GM10266 (cell line): ENCODE results near the gene TSSK3.
"Not testable (repeated sequence)": the region's sequence is repeated elsewhere in the genome, so short reads cannot be mapped to it uniquely, and the experiment has no call there.

Experiments
- DNase-seq: peaks from one replicate; pipeline ENCODE4 v3.0.0; 2012; ENCODE audit errors: extremely low spot score
- TF ChIP-seq, protein P1 (sequence below): IDR thresholded peaks from 2 replicates; pipeline ENCODE4 v1.5.1; 2012; ENCODE audit warnings: mild to moderate bottlenecking, low read depth; ENCODE audit not compliant: control insufficient read depth, insufficient read depth; ENCODE audit errors: missing control alignments

Gene TSSK3

DNA sequence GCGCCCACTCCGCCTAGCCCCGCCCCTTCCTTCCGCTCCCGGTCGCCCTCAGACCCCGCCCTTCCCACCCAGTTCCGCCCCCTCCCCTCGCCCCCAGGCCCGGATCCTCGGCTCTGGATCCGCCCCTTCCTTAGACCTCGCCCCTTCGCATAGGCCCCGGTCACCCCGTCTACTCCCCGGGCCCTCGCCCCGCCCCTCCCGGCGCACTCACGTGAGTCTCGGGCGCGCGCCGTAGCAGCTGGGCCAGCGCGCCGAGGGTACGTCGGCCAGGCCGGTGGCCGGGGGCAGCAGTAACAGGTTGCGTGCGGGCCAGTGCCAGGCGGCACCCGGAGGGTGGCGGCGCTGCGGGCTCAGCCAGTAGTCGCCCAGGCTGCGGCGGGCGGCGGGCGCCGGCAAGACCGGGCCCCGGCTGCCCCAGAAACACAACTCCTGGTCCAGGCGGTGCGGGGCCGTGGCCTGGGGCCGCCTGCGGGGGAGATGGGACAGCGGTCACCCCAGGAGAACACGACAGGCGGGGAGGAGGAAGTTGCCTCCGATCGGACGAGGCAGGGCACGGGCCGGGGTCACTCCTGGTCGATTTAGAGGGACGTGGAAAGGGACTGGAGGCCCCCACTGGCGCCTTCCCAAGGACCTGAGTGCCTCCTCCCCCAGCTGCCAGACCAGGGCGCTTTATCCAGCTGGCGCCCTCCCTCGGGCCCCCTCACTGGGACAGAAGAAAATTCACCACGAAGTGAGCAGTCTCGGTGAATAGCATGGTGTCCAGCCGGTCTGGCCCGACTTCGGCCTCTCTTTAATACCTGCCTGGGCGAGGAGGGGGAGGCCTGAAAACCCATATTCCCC, 10.7 kb upstream of the TSSK3 start:
- peak; percentile 99 for DNase-seq
- TF ChIP-seq, protein P1, sequence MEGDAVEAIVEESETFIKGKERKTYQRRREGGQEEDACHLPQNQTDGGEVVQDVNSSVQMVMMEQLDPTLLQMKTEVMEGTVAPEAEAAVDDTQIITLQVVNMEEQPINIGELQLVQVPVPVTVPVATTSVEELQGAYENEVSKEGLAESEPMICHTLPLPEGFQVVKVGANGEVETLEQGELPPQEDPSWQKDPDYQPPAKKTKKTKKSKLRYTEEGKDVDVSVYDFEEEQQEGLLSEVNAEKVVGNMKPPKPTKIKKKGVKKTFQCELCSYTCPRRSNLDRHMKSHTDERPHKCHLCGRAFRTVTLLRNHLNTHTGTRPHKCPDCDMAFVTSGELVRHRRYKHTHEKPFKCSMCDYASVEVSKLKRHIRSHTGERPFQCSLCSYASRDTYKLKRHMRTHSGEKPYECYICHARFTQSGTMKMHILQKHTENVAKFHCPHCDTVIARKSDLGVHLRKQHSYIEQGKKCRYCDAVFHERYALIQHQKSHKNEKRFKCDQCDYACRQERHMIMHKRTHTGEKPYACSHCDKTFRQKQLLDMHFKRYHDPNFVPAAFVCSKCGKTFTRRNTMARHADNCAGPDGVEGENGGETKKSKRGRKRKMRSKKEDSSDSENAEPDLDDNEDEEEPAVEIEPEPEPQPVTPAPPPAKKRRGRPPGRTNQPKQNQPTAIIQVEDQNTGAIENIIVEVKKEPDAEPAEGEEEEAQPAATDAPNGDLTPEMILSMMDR, result no peak

DNA sequence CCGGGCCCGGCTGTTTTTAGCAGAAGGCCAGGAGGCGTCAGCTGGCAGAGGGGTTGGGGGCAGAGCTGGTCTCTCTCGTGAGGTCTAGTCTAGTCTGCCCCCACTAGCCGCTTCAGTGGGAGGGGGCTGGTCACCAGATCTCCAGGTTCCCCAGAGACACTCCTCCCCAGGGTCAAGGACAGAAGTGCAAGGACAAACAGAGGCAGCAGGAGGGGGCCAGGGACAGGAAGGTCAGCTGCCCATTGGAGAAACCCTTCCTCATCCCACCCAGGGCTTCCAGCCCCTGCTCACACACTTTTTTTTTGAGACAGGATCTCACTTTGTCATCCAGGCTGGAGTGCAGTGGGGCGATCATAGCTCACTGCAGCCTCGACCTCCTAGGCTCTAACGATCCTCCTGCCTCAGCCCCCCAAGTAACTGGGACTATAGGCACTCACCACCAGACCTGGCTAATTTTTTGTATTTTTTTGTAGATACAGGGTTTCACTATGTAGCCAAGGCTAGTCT, 10.0 kb upstream of the TSSK3 start:
- TF ChIP-seq, protein P1, result no peak
- no peak for DNase-seq

- DNase-seq, result no peak
- TF ChIP-seq, protein P1, result no peak
These were observed 9.4 kb upstream of the TSSK3 start for GRCh38 chr1:32352831-32353383.

DNA sequence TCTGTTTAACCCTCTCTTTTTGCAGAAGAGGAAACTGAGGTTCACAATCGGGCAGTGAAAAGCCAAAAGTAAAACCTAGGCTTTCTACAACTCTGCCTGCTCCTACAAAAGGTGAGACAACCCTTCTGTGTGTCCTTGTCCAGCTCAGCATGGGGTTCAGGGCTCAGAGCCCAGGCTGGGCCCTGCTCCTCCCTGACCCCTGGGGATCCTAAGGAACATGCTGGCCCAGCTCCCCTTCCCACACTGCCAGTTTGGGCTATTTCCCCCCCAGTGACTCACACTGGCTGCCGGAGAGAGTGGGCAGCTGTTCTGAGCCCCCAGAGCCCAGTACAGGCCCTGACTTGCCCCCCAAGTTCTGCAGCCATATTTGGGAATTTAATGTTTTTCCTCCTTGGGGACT, 8.9 kb upstream of the TSSK3 start:
- DNase-seq, result no peak
- TF ChIP-seq, protein P1, result no peak

- TF ChIP-seq, protein P1, result no peak
- DNase-seq, result no peak
These were observed 8.3 kb upstream of the TSSK3 start for GRCh38 chr1:32353886-32354570.

GRCh38 chr1:32355778-32356177, 6.6 kb upstream of the TSSK3 start:
- DNase-seq, result not testable (repeated sequence)

- TF ChIP-seq, protein P1, result no peak
- DNase-seq, result no peak
These were observed 5.9 kb upstream of the TSSK3 start for GRCh38 chr1:32356478-32356877.
